SU-DHL-6 (cell line): ENCODE results near the gene COL21A1.

Source experiments
- CTCF ChIP-seq: fragments of 200-600 bp; sonication (generic); IDR thresholded peaks from one replicate; pipeline ENCODE4 v1.5.1; 2017; ENCODE audit warnings: antibody characterized with exemption, mild to moderate bottlenecking, low read length, moderate library complexity; ENCODE audit not compliant: insufficient read depth, poor library complexity, severe bottlenecking
- EZH2phosphoT487 ChIP-seq: fragments of 200-600 bp; sonication (generic), shearing (Covaris generic); conservative IDR thresholded peaks from 2 replicates; pipeline ENCODE4 v1.6.1; 2018; ENCODE audit warnings: mild to moderate bottlenecking, antibody characterized with exemption, low read length, moderate library complexity, mixed read lengths

GRCh38 chr6:56156643-56157042, 90.7 kb downstream of the COL21A1 start:
- no peak for TF ChIP-seq CTCF
- no peak for TF ChIP-seq EZH2phosphoT487
